Liver (tissue), 9 donors: ENCODE measurements around the gene VEZF1. TPM values are rescaled to one million over a fixed set of nuclear protein-coding genes. Genes with fewer than 3 reads are reported as not detected.

Experiments
- DNase-seq: peaks from one replicate; pipeline ENCODE4 v3.0.0-alpha.2; 2017; ENCODE audit warnings: low spot score
- H3K27ac ChIP-seq, 2 donors: one replicate each; pipeline ENCODE4 v1.7.0; 2013; ENCODE audit warnings: inconsistent platforms in 2 of 2, low read length in 2 of 2, control low read depth in 1 of 2, low read depth in 1 of 2, mild to moderate bottlenecking in 1 of 2
- H3K27me3 ChIP-seq, 4 donors: one replicate each; pipeline versions ENCODE4 v1.6.1 to v1.7.0; 2013; ENCODE audit warnings: low read length in 3 of 4, inconsistent platforms in 1 of 4, mild to moderate bottlenecking in 1 of 4, moderate library complexity in 1 of 4; ENCODE audit not compliant: control insufficient read depth in 4 of 4, insufficient read depth in 4 of 4
- H3K36me3 ChIP-seq, 4 donors: one replicate each; pipeline versions ENCODE4 v1.6.1 to v1.7.0; 2013; ENCODE audit warnings: low read length in 3 of 4, mild to moderate bottlenecking in 3 of 4, low read depth in 1 of 4, moderate library complexity in 1 of 4; ENCODE audit not compliant: control insufficient read depth in 4 of 4, insufficient read depth in 3 of 4
- H3K4me1 ChIP-seq, 4 donors: one replicate each; pipeline versions ENCODE4 v1.6.1 to v1.7.0; 2013; ENCODE audit warnings: low read length in 3 of 4, mild to moderate bottlenecking in 3 of 4, moderate library complexity in 1 of 4; ENCODE audit not compliant: control insufficient read depth in 4 of 4, insufficient read depth in 4 of 4
- H3K4me3 ChIP-seq, 3 donors: one replicate each; pipeline versions ENCODE4 v1.6.1 to v1.7.0; 2013; ENCODE audit warnings: low read length in 3 of 3, control low read depth in 1 of 3, low read depth in 1 of 3, mild to moderate bottlenecking in 1 of 3
- H3K9ac ChIP-seq, 2 donors: one replicate each; pipeline ENCODE4 v1.7.0; 2013; ENCODE audit warnings: low read length in 2 of 2, mild to moderate bottlenecking in 2 of 2, moderate library complexity in 2 of 2, control low read depth in 1 of 2, low read depth in 1 of 2
- H3K9me3 ChIP-seq, 4 donors: one replicate each; pipeline versions ENCODE4 v1.6.1 to v1.7.0; 2013; ENCODE audit warnings: low read length in 3 of 4; ENCODE audit not compliant: control insufficient read depth in 4 of 4
- CTCF ChIP-seq: fragments of 150-350 bp; IDR thresholded peaks from 2 replicates; pipeline ENCODE4 v1.5.1; 2017; ENCODE audit warnings: improper control_type of control experiment, low read depth, low read length; ENCODE audit not compliant: missing input control
- EGR1 ChIP-seq, 2 donors: IDR thresholded peaks; 2 replicates each; pipeline ENCODE4 v1.6.1; 2016 to 2018; ENCODE audit warnings: antibody characterized with exemption in 2 of 2, low read depth in 2 of 2
- FOXA1 ChIP-seq: IDR thresholded peaks from 2 replicates; pipeline ENCODE4 v1.6.1; 2016; ENCODE audit warnings: antibody characterized with exemption
- FOXA2 ChIP-seq: IDR thresholded peaks from 2 replicates; pipeline ENCODE4 v1.6.1; 2016; ENCODE audit warnings: antibody characterized with exemption
- GABPA ChIP-seq, 2 donors: IDR thresholded peaks in 1 of 2; conservative IDR thresholded peaks in 1 of 2; 2 replicates each; pipeline ENCODE4 v1.6.1; 2016; ENCODE audit warnings: antibody characterized with exemption in 2 of 2, mild to moderate bottlenecking in 1 of 2, moderate library complexity in 1 of 2
- HNF4A ChIP-seq, 2 donors: conservative IDR thresholded peaks; 2 replicates each; pipeline ENCODE4 v1.6.1; 2016; ENCODE audit warnings: antibody characterized with exemption in 2 of 2, mild to moderate bottlenecking in 2 of 2
- JUND ChIP-seq, 2 donors: IDR thresholded peaks; 2 replicates each; pipeline ENCODE4 v1.6.1; 2016; ENCODE audit warnings: antibody characterized with exemption in 2 of 2
- NR2F2 ChIP-seq: IDR thresholded peaks from 2 replicates; pipeline ENCODE4 v1.6.1; 2016; ENCODE audit warnings: antibody characterized with exemption
- RAD21 ChIP-seq, 2 donors: IDR thresholded peaks; 2 replicates each; pipeline ENCODE4 v1.6.1; 2016; ENCODE audit warnings: antibody characterized with exemption in 2 of 2, mild to moderate bottlenecking in 2 of 2
- RXRA ChIP-seq, 2 donors: IDR thresholded peaks; 2 replicates each; pipeline ENCODE4 v1.6.1; 2017 to 2018; ENCODE audit warnings: antibody characterized with exemption in 2 of 2, mild to moderate bottlenecking in 1 of 2
- TAF1 ChIP-seq: conservative IDR thresholded peaks from 2 replicates; pipeline ENCODE4 v1.6.1; 2016; ENCODE audit warnings: antibody characterized with exemption, mild to moderate bottlenecking
- YY1 ChIP-seq: IDR thresholded peaks from 2 replicates; pipeline ENCODE4 v1.6.1; 2016; ENCODE audit warnings: antibody characterized with exemption, mild to moderate bottlenecking
- ZBTB33 ChIP-seq: IDR thresholded peaks from 2 replicates; pipeline ENCODE4 v1.6.1; 2016; ENCODE audit warnings: antibody characterized with exemption
- WGBS: extraction: QIAGEN DNeasy Blood & Tissue Kit; methylation state at CpG from one replicate; pipeline ENCODE4 v1.1.7; 2013; 5-methylcytosine and 5-hydroxymethylcytosine counted together
- polyA plus RNA-seq, 2 donors: library from polyadenylated mRNA; stranded (reverse) in 1 of 2; unstranded in 1 of 2; fragments of 200-250 nt in 1 of 2; fragments of >200 nt in 1 of 2; fragmentation: Nextera tagmentation in 1 of 2; extraction: Ambion mirVana in 1 of 2; gene quantifications; one replicate each; pipeline versions ENCODE4 v1.2.1 to v1.2.3, GENCODE V29; 2013 to 2015
- total RNA-seq, 2 donors: library from RNA; depleted of rRNA; stranded (reverse); fragments of >200 nt; gene quantifications; one replicate each; pipeline ENCODE4 v1.2.3, GENCODE V29; 2014
- TF ChIP-seq, protein P1 (sequence below): IDR thresholded peaks from 2 replicates; pipeline ENCODE4 v1.6.1; 2016; ENCODE audit warnings: antibody characterized with exemption, mild to moderate bottlenecking
- TF ChIP-seq, protein P2 (sequence below): IDR thresholded peaks from 2 replicates; pipeline ENCODE4 v1.6.1; 2016; ENCODE audit warnings: antibody characterized with exemption
- donor health status: healthy.
- donor health status: healthy.
- donor health status: healthy.
- donor health status: healthy.
- donor health status: healthy.

The VEZF1 gene
- total and polyA plus RNA-seq, 4 donors, result 7.9 to 26.2 (median 11.4) TPM

DNA sequence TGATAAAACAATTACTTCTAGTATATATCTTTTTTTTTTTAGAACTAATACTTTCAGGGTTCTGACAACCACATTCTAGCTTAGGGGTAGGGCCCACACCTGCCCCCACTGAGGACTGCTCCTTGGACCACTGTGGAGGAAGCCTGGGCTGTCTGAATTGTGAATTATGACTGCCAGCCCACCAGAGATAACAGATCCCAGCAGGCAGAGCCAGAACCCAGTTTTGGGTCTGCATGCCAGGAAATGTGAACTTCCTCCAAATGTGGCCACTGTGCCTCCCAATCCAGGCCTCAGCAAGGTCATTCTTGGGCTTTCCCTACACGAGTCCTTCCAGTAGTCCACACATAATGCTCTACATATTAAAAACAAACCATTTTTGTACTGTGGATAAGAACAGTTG is 15.9 kb downstream of the VEZF1 start:
- peaks cover 3 to 20% (median 14%) of the 10 kb centered on the region in 4 donors for H3K36me3 ChIP-seq

More for the DNA sequence above, 15.9 kb downstream of the VEZF1 start:
- H3K27me3 ChIP-seq, result no peaks in the 10 kb centered on the region
- WGBS, result 47% methylated on average over 1 of the region's 1 CpG
- H3K9ac ChIP-seq, result no peak overlapping the region
- DNase-seq, result no peak
- H3K9me3 ChIP-seq, result no peaks in the 10 kb centered on the region
- peaks cover 4 to 29% (median 21%) of the 10 kb centered on the region in 4 donors for H3K4me1 ChIP-seq
- no peak overlapping the region for H3K4me3 ChIP-seq
- H3K27ac ChIP-seq, result no peak overlapping the region
- TF ChIP-seq FOXA1, result no peak
- TF ChIP-seq GABPA (IDR thresholded peaks at IDR 0.05 in 1 of 2, conservative IDR thresholded peaks at IDR 0.05 in 1 of 2), result no peak
- no peak for TF ChIP-seq RXRA (IDR thresholded peaks at IDR 0.05)
- no peak for TF ChIP-seq ZBTB33
- no peak for TF ChIP-seq YY1
- TF ChIP-seq RAD21 (IDR thresholded peaks at IDR 0.05), result no peak
- TF ChIP-seq TAF1, result no peak
- TF ChIP-seq, protein P1, sequence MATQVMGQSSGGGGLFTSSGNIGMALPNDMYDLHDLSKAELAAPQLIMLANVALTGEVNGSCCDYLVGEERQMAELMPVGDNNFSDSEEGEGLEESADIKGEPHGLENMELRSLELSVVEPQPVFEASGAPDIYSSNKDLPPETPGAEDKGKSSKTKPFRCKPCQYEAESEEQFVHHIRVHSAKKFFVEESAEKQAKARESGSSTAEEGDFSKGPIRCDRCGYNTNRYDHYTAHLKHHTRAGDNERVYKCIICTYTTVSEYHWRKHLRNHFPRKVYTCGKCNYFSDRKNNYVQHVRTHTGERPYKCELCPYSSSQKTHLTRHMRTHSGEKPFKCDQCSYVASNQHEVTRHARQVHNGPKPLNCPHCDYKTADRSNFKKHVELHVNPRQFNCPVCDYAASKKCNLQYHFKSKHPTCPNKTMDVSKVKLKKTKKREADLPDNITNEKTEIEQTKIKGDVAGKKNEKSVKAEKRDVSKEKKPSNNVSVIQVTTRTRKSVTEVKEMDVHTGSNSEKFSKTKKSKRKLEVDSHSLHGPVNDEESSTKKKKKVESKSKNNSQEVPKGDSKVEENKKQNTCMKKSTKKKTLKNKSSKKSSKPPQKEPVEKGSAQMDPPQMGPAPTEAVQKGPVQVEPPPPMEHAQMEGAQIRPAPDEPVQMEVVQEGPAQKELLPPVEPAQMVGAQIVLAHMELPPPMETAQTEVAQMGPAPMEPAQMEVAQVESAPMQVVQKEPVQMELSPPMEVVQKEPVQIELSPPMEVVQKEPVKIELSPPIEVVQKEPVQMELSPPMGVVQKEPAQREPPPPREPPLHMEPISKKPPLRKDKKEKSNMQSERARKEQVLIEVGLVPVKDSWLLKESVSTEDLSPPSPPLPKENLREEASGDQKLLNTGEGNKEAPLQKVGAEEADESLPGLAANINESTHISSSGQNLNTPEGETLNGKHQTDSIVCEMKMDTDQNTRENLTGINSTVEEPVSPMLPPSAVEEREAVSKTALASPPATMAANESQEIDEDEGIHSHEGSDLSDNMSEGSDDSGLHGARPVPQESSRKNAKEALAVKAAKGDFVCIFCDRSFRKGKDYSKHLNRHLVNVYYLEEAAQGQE, result no peak
- no peak for TF ChIP-seq NR2F2
- no peak for TF ChIP-seq FOXA2
- no peak for TF ChIP-seq JUND (IDR thresholded peaks at IDR 0.05)
- TF ChIP-seq, protein P2, sequence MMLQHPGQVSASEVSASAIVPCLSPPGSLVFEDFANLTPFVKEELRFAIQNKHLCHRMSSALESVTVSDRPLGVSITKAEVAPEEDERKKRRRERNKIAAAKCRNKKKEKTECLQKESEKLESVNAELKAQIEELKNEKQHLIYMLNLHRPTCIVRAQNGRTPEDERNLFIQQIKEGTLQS, result no peak
- TF ChIP-seq HNF4A (conservative IDR thresholded peaks at IDR 0.05), result no peak
- TF ChIP-seq EGR1 (IDR thresholded peaks at IDR 0.05; ENCODE audit: low read depth in 2 of 2), result no peak
- TF ChIP-seq CTCF, result no peak
